Muscle layer of duodenum (tissue), 2 donors: ENCODE results near the gene GPRIN2.
"Not testable (repeated sequence)": the region's sequence is repeated elsewhere in the genome, so short reads cannot be mapped to it uniquely, and the experiment has no call there.

Experiments used
- H3K27ac ChIP-seq: one replicate; pipeline ENCODE4 v1.7.0; 2013; ENCODE audit warnings: mild to moderate bottlenecking, low read length
- H3K27me3 ChIP-seq: one replicate; pipeline ENCODE4 v1.7.0; 2013; ENCODE audit warnings: low read depth, mild to moderate bottlenecking, control low read depth, low read length
- H3K36me3 ChIP-seq, 2 donors: one replicate each; pipeline ENCODE4 v1.7.0; 2013; ENCODE audit warnings: low read length in 2 of 2, control low read depth in 1 of 2, mild to moderate bottlenecking in 1 of 2; ENCODE audit not compliant: insufficient read depth in 2 of 2, control insufficient read depth in 1 of 2
- H3K4me1 ChIP-seq, 2 donors: one replicate each; pipeline ENCODE4 v1.7.0; 2013; ENCODE audit warnings: low read length in 2 of 2, mild to moderate bottlenecking in 2 of 2, control low read depth in 1 of 2, moderate library complexity in 1 of 2; ENCODE audit not compliant: insufficient read depth in 2 of 2, control insufficient read depth in 1 of 2
- H3K4me3 ChIP-seq, 2 donors: one replicate each; pipeline ENCODE4 v1.7.0; 2013; ENCODE audit warnings: low read length in 2 of 2, low read depth in 1 of 2, mild to moderate bottlenecking in 1 of 2
- H3K9me3 ChIP-seq, 2 donors: one replicate each; pipeline ENCODE4 v1.7.0; 2013; ENCODE audit warnings: low read length in 2 of 2, control low read depth in 1 of 2, mild to moderate bottlenecking in 1 of 2; ENCODE audit not compliant: control insufficient read depth in 1 of 2
- donor health status: healthy.

The GPRIN2 gene

GRCh38 chr10:46512725-46513124 is 43.7 kb downstream of the GPRIN2 start:
- not testable (repeated sequence) for H3K4me1 ChIP-seq, H3K4me3 ChIP-seq

GRCh38 chr10:46512002-46512401 is 44.5 kb downstream of the GPRIN2 start:
- not testable (repeated sequence) for H3K27me3 ChIP-seq, H3K27ac ChIP-seq, H3K9me3 ChIP-seq, H3K4me3 ChIP-seq, H3K36me3 ChIP-seq, H3K4me1 ChIP-seq

More at GRCh38 chr10:46512725-46513124, 43.7 kb downstream of the GPRIN2 start:
- H3K27ac ChIP-seq, H3K36me3 ChIP-seq, H3K27me3 ChIP-seq, H3K9me3 ChIP-seq: not testable (repeated sequence)
